GM19397 (cell line): ENCODE measurements around the gene KRTAP10-3.

Experiments used
- ATAC-seq: cut with Tn5 transposase; IDR thresholded peaks from one replicate; pipeline ENCODE4 v1.9.1; 2021; ENCODE audit warnings: mild to moderate bottlenecking, moderate library complexity; ENCODE audit not compliant: unreplicated experiment

Gene KRTAP10-3

DNA sequence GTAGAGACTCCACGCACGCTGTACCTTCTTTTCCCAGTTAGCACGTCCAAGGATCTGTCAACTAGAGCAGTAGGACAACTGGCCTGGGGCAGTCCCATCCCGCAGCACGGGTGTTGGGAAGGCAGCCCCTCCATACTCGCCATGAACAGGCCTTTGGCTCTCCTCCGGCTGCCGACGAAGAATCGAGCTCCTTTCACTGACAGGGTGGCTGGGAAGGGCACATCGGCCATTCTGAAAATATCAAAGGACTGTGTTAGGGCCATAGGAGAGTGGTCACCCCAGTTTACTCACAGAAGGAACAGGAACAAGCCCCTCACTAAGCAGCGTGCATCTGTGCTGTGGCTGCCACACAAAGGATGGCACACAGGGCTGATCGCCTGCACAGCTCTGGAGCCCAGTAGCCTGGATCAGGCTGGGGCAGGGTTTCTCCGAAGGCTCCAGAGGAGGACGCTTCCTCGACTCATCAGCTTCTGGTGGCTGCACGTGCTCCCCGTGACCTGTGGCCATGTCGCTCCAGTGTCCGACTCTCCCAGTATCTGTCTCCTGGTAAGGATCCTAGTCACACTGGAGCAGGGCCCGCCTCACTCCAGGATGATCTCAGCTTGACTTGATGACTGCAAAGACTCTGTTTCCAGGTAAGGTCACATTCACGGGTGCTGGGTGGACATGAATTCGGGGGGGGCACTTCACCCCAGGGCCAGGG lies 27.5 kb downstream of the KRTAP10-3 start:
- ATAC-seq, result no peak

- ATAC-seq, result no peak
These were observed 28.2 kb downstream of the KRTAP10-3 start for GRCh38 chr21:44530221-44530902.

DNA sequence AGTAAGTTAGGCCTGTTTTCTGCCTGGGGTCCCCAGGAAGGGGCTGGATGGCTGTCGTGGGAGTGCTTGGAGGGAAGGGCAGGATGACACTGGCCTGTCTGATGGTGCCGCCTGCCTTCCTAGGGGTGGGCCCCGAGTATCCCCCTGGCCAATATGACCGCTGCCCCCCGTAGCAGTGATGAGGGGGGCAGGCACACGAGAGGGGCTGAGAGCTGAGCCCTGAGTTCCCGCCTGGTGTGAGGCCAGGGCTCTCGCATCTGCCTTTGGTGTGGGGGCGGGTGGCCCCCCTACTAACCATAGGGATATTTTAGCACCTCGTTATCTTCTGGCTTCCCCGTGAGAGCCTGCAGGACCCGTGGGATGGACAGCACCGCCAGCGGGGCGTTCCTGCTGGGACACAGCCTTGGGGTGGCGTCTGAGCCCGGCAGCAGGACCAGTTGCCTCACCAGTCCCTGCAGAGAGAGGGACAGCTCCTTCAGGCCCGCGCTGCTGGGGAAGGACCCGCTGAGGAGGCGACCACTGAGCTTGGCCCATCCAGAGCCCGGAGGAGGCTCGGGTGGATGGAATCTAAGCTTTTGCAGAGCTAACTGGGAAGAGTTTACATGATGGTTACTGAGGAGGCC lies 29.0 kb downstream of the KRTAP10-3 start:
- ATAC-seq, result no peak

DNA sequence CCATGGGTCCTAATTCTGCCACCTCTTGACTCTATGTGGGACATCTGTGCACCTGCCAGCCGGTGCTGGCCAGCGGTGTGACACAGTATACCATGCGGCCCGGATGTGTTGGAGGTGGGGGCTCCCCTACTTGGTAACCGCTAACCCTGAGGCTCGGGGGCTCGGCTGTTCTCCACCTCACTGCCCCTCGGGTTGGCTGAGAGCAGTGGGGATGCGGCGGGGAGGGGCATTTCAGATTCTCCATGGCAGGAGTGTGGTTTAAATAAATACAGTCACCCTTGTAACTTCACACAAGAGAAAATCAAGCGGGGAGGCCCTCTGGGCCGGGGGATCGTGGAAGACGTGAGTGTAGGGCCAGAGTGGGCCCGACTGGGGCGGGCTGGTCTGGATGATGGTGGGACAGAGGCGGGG lies 29.6 kb downstream of the KRTAP10-3 start:
- ATAC-seq, result no peak

DNA sequence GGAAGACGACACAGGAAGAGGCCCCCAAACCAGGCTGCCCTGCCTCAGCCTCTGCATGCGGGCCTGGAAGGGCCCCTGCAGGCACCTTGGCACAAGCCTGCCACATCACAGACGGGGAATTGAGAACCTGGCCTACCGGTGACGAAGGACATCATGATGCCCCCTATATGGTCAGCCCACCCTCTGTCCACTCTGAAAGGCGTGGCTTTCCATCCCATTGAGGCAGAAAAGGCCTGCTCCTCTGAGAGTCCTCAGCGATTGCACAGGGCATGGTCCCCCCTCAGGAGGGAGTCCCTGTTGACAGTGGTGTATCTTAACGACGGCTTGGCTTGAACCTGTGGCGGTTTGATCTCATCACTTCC lies 30.0 kb downstream of the KRTAP10-3 start:
- ATAC-seq, result no peak

DNA sequence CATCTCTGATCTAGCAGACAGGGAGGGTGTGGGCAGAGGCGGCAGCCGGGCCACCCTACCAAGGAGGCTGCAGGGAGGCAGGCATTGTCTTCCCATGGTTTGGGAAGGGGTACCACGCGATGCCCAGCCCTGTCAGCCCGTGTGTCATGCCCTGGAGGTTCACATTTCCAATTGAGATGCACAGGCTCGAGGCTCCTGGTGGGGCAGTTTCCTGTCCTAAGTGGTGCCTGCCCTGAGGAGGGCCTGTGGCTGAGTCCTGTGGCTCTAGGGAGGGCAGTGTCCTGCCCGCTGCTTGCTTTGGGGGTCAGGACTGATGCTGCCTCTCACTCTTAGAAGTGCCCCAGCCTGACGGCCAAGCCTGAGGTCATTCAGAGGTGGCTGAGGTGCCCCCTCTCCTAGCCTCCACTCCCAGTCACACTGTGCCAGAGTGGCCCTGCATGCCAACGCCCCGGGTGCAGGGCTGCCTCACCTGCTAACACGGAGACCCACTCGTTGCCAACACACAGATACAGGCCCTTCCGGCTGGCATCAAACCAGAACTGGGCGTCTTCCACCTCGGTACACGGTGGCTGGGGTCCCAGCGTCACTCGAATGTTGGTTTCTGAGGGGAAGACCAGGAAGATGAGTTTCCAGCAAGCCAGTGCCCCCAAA lies 30.5 kb downstream of the KRTAP10-3 start:
- no peak for ATAC-seq

DNA sequence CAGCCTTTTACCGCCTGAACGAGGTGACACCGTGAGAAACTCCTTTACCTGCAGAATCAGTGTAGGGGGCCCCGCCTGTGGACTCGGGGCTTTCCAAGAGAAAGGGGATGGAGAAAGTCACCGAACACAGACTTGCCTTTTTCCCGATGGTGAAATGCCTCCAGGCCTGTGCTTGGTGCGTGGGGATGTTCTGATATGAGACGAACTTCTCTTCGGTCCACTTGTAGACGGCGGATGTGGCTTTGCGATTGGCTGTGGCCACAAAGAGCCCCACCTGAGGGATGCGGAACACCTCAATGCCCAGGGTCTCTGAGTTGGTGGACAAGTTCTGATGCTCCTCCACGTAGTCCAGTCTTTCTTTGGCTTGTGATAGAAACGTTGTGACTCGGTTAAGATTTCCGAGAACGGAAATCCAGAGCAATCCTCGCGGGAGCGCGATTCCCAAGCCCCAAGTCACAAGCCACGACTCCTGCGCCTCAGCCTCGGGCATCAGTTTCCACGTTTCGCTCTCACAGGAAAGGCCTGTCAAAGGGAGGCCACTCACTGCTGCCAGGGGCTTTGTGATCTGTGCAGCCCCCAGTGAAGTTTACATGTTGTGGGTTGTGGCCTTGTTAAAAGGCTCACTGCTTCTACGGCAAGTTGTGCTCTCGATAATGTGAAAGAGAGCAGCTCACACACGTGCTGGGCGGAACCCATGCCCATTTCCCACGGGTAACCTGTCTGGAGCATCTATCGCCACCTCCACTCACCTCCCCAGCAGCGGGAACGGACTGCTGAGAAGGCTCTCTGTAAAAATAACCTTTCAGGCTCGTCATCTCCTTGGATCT lies 31.2 kb downstream of the KRTAP10-3 start:
- ATAC-seq, result no peak

- no peak for ATAC-seq
These were observed 32.2 kb downstream of the KRTAP10-3 start for GRCh38 chr21:44526096-44526997.

DNA sequence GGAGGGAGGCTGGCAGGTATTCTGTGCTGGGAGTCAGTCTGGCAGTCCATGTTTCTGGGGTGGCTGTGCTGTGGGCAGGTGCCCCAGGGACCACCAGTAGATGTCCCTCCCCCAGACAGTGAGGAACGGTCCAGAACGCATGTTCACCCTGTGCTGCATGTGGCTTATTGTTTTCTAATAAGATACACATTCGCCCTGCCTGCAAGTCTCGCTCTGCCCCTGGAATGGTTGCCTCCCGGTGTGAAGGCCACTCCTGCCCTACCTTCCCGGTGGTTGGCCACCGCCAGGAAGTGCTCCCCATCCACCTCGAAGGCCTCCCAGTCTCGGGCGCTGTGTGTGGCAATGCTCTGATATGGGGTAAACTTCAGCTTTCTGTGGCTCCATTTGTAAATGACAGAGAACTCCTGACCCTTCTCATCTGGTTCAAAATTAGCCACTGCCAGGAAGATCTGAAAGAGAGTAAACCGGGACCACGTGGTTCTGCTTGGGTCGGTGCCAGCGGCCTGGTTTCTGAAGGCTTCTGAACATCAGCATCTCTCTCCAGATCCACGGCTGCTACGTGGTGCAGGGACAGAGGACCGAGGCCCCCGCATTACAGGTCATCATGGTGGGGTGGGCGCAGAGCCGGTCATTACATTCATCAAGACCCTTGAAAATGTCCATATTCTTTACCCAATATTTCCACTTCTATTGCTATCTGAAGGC lies 33.1 kb downstream of the KRTAP10-3 start:
- ATAC-seq, result no peak

DNA sequence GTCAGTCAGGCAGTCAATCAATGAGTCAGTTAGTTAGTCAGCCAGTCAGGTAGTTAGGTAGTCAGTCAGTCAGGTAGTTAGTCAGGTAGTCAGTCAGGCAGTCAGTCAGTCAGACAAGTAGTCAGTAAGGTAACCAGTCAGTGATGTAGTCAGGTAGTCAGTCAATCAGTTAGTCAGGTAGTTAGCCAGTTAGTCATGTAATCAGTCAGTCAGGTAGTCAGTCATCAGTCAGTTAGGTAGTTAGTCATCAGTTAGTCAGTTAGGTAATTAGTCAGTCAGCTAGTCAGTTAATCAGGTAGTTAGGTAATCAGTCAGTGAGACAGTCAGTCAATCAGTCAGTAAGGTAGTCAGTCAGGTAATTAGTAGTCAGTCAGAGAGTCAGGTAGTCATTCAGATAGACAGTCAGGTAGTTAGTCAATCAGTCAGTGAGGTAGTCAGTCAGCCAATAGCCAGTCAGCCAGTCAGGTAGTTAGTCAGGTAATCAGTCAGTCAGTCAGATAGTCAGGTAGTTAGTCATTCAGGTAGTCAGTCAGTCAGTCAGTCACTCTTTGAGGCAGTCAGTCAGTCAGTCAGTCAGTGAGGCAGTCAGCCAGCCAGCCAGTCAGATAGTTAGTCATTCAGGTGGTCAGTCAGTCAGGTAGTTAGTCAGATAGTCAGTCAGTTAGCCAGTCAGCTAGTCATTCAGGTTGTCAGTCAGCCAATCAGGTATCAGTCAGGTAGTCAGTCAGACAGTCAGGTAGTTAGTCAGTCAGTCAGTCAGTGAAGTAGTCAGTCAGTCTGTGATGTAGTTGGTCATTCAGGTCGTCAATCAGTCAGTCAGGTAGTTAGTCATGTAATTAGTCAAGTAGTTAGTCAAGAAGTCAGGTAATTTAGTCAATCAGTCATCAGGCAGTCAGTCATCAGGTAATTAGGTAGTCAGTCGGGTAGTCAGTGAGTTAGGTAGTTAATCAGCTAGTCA lies 33.9 kb downstream of the KRTAP10-3 start:
- no peak for ATAC-seq

- no peak for ATAC-seq
These were observed 34.8 kb downstream of the KRTAP10-3 start for GRCh38 chr21:44523567-44524413.

- ATAC-seq, result no peak
These were observed 35.8 kb downstream of the KRTAP10-3 start for GRCh38 chr21:44522753-44523204.

- no peak for ATAC-seq
These were observed 36.5 kb downstream of the KRTAP10-3 start for GRCh38 chr21:44521928-44522752.

GRCh38 chr21:44521301-44521927 lies 37.2 kb downstream of the KRTAP10-3 start:
- ATAC-seq, result no peak
